ENCODE results near the gene PTPRE. TPM values are rescaled to one million over a fixed set of nuclear protein-coding genes. Genes with fewer than 3 reads are reported as not detected.

Gene PTPRE
- total RNA-seq, 1 donor from 2014 or later = 1.2 TPM

DNA sequence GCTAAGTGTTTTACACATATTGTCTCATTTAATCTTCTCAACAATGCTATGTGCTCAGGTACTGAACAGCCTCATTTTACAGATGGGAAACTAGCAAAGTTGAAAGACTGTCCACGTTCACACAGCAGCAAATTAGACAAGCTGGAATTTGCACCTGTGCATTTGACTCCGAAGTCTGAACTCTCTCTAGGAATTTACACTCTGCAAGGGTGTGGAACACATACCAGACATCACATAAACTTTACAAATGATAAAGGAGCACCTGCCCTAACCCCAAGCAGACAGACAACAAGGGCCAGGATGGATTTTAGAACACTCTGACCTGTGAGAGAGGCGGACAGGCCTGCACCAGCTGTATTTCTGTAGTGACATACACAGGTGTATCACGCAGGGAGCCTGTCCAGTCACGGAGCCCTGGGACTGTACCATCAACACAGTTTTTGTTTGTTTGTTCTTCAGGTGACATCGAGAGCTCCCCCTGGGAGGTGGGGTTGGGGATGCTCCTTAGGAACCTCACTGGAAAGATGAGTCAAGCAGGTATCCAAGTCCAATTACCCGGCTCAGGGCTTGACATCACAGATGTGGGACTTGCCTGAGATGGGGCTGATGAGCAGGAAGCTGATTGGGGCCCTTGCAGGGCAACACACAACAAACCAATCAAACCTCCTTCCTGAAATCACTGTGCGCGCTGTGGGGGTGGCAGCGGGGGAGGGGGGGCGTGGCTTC lies 188.3 kb downstream of the PTPRE start:
- Mint-ChIP-seq H3K27ac (ENCODE audit: unreplicated experiment) (no peak overlapping the region), H3K9me3 (ENCODE audit: unreplicated experiment) (no peaks in the 10 kb centered on the region), H3K4me1 (ENCODE audit: unreplicated experiment) (no peaks in the 10 kb centered on the region), H3K4me3 (ENCODE audit: unreplicated experiment) (no peak overlapping the region), H3K36me3 (ENCODE audit: unreplicated experiment) (no peaks in the 10 kb centered on the region), H3K27me3 (ENCODE audit: unreplicated experiment) (no peaks in the 10 kb centered on the region)
- peak; percentile 69 for DNase-seq (ENCODE audit: extremely low spot score, unreplicated experiment)
- TF ChIP-seq CTCF (IDR thresholded peaks at IDR 0.05) = no peak

GRCh38 chr10:128095753-128096469 lies 189.0 kb downstream of the PTPRE start:
- no peak overlapping the region for H3K4me3 Mint-ChIP-seq (ENCODE audit: unreplicated experiment)
- no peaks in the 10 kb centered on the region for H3K36me3 Mint-ChIP-seq (ENCODE audit: unreplicated experiment)
- H3K9me3 Mint-ChIP-seq (ENCODE audit: unreplicated experiment) = no peaks in the 10 kb centered on the region
- no peak for TF ChIP-seq CTCF (IDR thresholded peaks at IDR 0.05)
- H3K27ac Mint-ChIP-seq (ENCODE audit: unreplicated experiment) = no peak overlapping the region
- H3K27me3 Mint-ChIP-seq (ENCODE audit: unreplicated experiment) = no peaks in the 10 kb centered on the region
- peak; percentile 42 for DNase-seq (ENCODE audit: extremely low spot score, unreplicated experiment)
- no peaks in the 10 kb centered on the region for H3K4me1 Mint-ChIP-seq (ENCODE audit: unreplicated experiment)

- peak; percentile 60 for DNase-seq (ENCODE audit: extremely low spot score, unreplicated experiment)
- Mint-ChIP-seq H3K9me3 (ENCODE audit: unreplicated experiment) (no peaks in the 10 kb centered on the region), H3K4me1 (ENCODE audit: unreplicated experiment) (no peaks in the 10 kb centered on the region), H3K4me3 (ENCODE audit: unreplicated experiment) (no peak overlapping the region), H3K27ac (ENCODE audit: unreplicated experiment) (no peak overlapping the region), H3K27me3 (ENCODE audit: unreplicated experiment) (no peaks in the 10 kb centered on the region), H3K36me3 (ENCODE audit: unreplicated experiment) (no peaks in the 10 kb centered on the region)
- TF ChIP-seq CTCF (IDR thresholded peaks at IDR 0.05) = no peak
Measured at GRCh38 chr10:128096486-128097199, 189.7 kb downstream of the PTPRE start.

DNA sequence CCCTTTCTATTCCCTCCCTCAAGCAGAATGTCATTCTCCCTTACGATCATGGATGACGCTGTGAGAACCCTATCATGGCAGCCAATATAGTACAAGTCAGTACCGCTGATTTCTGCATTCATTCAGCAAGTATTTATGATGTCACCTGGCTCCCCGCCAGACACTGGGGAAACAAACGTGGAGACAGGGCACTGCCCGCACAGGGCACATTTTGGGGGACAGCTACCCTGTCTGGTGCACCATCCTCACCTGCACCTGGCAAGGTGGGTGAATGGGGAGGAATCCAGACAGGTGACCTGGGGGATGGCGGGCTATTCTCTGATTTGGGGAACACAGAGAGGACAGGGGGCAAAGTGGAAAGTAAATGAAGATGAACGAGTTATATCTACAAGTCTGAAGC lies 190.9 kb downstream of the PTPRE start:
- no peaks in the 10 kb centered on the region for H3K36me3 Mint-ChIP-seq (ENCODE audit: unreplicated experiment)
- H3K9me3 Mint-ChIP-seq (ENCODE audit: unreplicated experiment) = no peaks in the 10 kb centered on the region
- peak; percentile 80 for DNase-seq (ENCODE audit: extremely low spot score, unreplicated experiment)
- H3K4me1 Mint-ChIP-seq (ENCODE audit: unreplicated experiment) = no peaks in the 10 kb centered on the region
- no peaks in the 10 kb centered on the region for H3K27me3 Mint-ChIP-seq (ENCODE audit: unreplicated experiment)
- no peak for TF ChIP-seq CTCF (IDR thresholded peaks at IDR 0.05)
- H3K27ac Mint-ChIP-seq (ENCODE audit: unreplicated experiment) = no peak overlapping the region
- H3K4me3 Mint-ChIP-seq (ENCODE audit: unreplicated experiment) = no peak overlapping the region

GRCh38 chr10:128098631-128099030 lies 191.7 kb downstream of the PTPRE start:
- H3K9me3 Mint-ChIP-seq (ENCODE audit: unreplicated experiment) = no peaks in the 10 kb centered on the region
- no peak for TF ChIP-seq CTCF (IDR thresholded peaks at IDR 0.05)
- no peak overlapping the region for H3K27ac Mint-ChIP-seq (ENCODE audit: unreplicated experiment)
- H3K36me3 Mint-ChIP-seq (ENCODE audit: unreplicated experiment) = no peaks in the 10 kb centered on the region
- H3K27me3 Mint-ChIP-seq (ENCODE audit: unreplicated experiment) = no peaks in the 10 kb centered on the region
- no peaks in the 10 kb centered on the region for H3K4me1 Mint-ChIP-seq (ENCODE audit: unreplicated experiment)
- DNase-seq (ENCODE audit: extremely low spot score, unreplicated experiment) = peak; percentile 64
- H3K4me3 Mint-ChIP-seq (ENCODE audit: unreplicated experiment) = no peak overlapping the region

Measured in osteocyte (in vitro differentiated cells).